Fibroblast of peridontal ligament (primary cell): ENCODE results near the gene KCNMB1.
"Not testable (repeated sequence)": the region's sequence is repeated elsewhere in the genome, so short reads cannot be mapped to it uniquely, and the experiment has no call there.

Experiments
- DNase-seq: peaks from one replicate; pipeline ENCODE4 v3.0.0-alpha.2; 2010; ENCODE audit errors: extremely low read depth

The KCNMB1 gene

DNA sequence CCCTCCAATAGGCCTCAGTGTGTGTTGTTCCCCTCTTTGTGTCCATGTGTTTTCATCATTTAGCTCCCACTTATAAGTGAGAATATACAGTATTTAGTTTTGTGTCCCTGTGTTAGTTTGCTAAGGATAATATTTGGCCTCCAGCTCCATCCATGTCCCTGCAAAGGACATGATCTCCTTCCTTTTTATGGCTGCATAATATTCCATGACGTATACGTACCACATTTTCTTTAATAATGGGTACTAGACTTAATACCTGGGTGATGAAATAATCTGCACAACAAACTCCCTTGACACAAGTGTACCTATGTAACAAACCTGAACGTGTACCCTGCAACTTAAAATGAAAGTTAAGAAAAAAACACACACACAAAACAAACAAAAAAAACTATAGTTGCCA is 12.6 kb downstream of the KCNMB1 start:
- not testable (repeated sequence) for DNase-seq

DNA sequence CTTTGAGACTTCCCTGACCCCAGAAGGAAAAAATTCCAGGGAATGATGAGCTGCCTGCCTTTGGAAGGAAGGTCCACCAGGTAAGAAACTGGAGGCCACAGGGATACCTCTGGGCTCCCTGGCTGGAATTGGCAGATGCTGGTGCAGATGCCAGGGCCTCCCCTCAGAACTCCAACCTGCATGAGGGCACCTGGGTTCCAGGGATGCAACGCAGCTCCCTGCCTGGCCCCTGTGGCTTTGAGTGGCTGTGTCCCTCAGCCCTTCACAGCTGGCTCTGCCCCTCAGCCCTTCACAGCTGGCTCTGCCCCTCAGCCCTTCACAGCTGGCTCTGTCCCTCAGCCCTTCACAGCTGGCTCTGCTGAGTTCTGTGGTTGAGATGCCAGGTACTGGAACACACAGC is 13.9 kb downstream of the KCNMB1 start:
- DNase-seq: no peak

DNA sequence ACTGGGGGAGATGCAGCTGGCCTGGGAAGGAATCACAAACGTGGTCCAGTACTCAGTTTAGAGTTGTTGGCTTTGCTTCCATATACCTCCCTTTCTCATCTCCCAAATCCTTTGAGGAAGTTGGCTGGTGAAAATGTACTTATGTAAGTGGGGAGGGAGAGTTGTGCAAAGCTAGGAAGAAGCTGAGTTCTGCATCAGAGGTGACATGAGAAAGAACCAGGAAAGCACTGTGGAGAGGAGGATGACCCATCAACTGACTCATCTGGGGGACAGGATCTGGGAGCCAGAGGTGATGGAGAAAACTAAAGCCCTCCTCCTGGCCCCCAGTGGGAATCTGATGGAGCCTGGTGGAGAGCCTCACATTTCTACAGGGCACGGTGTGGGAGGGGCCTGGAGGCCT is 16.2 kb downstream of the KCNMB1 start:
- no peak for DNase-seq

DNA sequence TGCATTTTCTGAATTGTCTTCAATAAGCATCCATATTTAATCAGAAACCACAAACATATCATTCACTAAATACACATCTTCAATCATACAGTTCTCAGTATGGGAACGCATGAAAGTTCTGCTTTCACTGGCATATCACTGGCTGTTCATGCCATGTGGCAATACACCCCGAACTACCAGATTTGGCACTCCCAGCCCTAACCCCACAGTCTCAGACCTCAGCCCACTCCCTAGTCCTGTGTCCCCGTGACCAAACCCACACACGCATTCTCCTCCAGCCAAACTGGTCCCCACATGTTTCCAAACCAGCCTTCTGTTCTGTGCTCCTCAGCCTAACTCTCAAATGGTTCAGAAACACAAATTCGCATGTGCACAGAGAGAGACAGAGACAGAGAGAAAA is 20.6 kb downstream of the KCNMB1 start:
- no peak for DNase-seq

DNA sequence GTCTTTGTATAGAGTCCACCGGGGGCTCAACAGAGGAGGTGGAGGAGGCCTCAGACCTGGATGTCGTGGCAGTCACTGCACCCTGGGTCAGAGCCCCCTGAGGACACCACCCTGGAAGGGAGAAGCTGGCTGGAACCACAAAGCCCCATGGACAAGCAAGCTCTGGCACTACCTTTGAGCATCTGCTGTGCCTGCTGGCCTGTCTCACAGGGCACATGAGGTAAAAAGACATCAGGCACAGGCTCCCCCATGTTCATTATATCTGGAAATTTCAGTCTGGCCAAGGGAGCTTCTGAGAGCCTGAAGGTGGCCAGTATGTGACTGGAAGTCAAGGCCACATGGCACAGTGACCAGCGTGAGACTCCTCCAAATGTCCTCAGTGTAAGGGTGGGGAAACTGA is 22.9 kb downstream of the KCNMB1 start:
- DNase-seq: no peak

DNA sequence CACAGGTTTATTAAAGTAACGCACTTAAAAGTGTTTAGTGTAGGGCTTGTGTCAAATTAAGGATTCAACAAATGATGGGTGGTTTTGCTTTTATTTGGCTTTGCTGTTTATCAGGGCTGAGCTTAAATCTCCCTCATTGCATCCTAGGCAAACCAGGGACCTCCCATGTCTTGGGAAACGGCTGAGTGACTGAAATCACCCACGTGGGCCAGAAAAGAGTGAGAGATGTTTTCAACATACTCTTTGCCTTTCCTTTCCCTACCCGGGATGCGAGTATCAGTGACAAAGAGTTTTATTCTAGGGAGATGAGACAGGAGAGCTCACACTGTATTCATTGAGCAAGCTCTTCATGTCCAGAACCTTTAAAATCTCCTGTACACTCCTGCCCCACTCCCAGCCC is 23.3 kb downstream of the KCNMB1 start:
- no peak for DNase-seq

DNA sequence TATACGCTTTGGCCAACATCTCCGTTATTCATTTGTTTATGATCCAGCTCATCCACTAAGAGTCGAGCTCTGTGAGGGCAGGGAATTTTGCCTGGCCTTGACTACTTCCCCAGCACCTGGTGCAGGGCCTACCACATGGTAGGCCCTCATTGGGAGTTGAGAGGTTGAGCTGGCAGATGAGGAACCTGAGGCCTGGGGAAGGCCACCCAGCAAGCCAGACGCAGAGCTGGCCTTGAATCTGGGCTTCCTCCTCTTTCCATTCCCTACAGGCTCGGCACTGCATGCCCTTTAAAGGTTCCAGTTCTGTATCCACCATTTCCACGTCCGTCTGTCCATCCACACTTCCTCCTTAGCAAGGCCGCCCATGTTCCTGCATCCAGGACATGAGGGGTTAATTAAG is 24.2 kb downstream of the KCNMB1 start:
- no peak for DNase-seq

DNA sequence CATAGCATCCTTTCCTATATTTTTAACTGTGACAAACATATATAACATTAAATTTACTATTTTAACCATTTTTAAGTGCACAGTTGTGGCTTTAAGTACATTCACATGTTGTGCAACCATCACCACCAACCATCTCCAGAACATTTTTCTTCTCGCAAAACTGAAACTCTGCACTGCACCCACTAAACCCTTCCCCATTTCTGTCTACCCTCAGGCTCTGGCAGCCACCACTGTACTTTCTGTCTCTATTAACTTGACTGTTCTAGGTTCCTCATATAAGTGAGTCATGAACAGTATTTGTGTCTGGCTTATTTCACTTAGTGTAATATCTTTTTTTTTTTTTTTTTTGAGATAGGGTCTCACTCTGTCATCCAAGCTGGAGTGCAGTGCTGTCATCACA is 25.5 kb downstream of the KCNMB1 start:
- DNase-seq: no peak

DNA sequence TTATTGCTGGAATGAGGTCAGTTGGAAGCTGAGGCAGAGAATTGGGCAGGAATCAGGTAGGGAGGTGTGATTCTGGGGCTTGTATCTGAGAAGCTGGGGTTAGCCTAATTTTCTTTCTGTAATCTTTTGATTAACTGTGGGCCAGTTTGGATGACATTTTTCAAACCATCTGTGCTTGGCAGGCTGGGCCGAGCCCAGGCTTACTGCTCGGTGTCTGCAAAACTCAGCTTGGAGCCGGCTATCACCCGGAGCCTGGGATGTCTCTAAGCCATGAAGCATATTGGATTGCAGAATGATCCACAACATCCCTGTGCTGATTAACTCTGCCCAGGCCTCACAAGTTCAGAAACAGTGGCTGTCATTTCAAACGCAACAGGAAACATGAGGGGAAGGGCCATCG is 26.5 kb downstream of the KCNMB1 start:
- no peak for DNase-seq

DNA sequence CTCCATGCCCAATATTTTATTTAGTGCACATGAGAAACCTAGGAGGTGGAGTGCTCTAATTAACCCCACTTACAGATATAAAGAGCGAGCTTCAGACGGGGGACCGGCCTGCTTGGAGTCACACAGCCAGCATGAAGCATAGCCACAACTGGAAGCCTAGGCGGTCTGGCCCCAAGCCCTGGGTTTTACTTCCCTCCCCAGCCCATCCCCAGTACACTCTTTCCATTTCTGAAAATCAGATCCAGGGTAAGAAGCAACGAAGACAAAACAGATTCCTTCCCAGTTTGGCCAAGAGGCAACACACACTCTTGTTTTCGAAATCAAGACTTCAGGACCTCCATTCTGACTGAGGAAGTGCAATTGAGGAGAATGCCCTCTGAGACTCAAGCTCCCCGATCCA is 27.1 kb downstream of the KCNMB1 start:
- DNase-seq: no peak

DNA sequence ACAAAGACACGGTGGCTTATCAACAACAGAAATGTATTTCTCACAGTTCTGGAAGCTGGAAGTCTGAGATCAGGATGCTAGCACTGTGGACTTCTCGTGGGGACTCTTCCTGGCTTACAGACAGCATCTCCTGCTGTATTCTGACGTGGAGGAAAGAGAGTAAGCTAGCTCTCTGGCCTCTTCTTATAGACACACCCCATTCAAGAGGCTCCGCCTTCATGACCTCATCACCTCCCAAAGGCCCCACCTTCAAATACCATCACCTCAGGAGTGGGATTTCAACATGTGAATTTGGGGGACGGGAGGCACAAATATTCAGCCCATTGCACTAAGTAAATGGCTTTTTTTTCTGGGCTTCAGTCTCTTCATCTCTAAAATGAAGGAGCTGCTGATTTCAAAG is 27.6 kb downstream of the KCNMB1 start:
- no peak for DNase-seq

DNA sequence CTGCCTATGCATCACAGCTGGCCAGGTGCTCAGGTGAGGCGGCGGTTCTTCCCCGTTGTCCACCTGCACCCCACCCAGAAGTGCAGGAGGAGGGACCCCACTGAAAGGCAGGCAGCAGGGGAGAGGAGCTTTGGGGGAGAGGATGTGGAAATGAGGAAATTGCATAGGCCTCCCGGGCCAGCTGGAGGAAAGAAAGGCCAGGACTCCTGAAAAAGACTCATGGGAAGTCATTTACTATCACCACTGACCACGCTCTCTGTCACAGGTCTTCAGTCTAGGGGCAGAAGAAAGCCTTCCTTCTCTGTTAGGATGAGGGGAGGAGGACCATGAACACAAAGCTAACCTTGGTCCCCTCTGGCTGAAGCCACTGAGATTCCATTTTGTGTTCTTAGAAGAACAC is 28.1 kb downstream of the KCNMB1 start:
- DNase-seq: no peak

DNA sequence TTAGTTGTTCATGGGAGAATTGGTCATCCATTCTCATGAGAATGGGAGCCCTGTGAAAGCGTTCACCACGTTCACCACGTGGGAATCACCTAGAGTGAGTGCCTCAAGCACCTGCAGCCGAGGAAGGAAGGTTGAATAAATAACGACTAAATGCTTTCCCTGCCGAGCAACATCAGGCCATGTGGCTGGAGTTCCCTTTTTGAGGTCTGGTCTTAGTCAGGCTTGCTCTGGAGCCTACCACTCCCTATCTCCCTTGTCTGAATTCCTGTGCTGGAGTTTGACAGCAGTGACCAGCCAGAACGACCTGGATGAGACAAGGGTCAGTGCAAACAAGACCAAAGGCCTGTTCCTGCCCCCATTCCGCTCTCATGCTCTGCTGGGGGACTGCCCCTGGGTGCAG is 28.5 kb downstream of the KCNMB1 start:
- DNase-seq: no peak

DNA sequence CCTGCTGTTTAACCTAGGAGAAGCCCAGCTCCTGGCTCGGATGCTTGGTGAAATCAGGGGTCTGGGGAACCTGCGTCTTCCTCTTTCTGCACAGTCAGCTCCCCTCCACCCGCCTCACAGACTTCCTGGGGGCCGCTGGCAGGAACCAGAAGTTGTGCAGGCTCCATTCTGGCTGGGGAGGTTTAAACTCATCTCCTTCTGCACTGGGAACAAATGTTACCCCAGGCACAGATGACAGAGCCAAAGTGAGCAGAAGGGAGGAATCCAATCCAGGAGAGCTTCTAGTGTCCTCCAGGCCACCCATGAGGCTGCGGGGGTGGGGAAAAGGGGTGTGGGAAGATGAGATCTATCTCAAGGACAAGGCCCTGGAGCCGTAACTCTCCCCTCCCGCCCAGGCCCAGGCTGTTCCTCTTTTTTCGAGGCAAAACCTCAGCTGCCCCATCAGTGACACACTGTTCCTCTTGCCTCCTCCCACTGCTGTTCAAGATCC is 31.2 kb downstream of the KCNMB1 start:
- no peak for DNase-seq

DNA sequence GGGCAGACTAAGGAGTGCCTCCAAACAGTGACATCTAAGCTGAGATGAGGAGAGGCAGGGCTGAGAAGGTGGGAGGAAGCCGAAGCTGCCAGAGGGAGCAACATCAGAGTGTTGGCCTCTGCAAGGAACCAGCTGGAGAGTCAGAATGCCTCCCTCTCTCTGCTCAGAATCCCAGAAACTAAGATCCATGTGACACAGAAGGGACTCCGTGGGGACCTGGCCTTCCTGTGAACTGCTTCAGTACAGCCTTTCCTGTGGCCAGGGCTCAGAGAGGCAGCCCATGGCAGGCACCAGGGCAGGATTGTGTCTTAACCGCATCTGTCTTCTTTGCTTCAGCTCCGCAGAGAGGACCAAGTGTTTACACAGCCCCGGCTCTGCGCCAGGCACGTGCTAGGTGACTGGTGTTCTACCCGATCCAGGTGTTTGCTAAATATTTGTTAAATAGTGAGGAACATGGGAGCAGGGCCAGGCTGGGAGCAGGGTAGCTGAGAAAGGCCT is 33.5 kb downstream of the KCNMB1 start:
- no peak for DNase-seq

DNA sequence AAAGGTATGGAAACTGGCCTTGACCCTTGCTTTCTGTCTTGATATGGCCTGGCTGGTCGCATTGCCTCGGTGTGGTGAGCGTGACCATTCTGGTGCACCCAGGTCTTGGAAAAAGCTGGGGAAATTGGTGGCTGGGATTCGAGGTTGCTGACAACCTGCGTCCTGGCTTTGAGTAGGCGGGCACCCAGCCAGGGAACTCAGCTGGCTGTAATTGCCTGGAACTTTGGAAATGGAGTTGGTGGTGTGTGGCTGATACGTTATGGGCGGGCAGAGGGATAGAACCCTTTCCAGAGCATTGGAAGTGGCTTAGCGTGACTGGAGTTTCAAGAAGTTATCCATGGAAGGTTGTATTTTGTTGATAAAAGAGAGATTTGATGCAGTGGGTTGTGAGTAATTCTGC is 35.2 kb downstream of the KCNMB1 start:
- no peak for DNase-seq

DNA sequence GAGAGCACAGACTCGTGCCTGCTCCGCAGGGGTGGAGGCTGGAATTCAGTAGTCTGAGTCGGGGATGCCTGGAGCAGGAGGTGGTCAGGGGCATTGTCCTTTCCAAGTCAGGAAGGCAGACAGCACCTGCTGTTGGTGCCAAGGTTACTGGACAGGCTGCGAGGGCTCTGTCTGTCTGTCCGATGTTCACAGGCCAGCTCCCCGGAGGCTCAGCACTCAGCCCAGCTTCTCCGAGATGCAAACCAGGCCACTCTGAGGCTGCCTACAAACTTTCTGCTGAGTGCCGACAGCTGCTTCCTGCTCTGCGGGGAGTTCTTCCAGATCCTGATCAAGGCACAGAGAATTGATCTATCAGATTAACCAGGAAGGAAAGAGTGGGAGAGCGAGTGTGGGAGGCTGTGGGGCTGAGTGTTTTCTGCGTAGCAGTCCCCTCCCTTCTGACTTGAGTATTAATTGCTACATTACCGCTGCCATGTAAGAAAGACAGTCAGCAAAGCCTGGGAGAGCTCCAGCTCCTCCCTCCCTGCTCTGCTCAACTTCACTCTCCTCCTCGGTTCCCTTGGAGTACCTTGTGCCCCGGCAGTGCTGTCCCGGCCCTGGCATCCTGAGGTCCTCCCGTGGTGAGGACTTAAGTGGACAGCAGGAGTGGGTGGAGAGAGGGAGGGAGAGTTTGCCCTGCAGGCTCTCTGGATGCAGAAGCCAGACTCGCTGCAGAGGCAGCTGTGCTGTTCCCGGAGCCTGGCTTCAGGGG is 36.0 kb downstream of the KCNMB1 start:
- DNase-seq: no peak

DNA sequence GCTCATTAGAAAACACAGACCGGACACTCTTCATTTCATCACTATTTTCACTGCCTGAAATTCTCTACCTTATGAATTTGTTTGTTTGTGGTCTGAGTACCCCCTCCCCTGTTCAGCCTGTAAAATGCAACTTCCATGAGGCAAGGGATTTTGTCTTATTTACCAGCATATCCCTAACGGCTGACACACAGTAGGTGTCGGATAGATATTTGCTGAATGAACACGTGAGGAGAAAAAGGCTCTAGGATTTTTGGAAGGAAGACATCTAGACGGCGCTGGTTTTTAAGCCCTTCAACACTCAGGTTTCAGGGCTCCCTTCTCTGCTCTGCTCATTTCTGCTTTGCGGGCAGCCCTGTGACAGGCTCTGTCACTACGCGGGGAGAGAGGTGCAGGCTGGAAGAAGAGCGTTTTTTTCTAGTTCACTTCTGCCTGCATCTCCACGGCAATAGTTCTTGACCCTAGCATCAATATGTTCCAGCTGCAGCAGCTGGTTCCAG is 41.0 kb downstream of the KCNMB1 start:
- no peak for DNase-seq

DNA sequence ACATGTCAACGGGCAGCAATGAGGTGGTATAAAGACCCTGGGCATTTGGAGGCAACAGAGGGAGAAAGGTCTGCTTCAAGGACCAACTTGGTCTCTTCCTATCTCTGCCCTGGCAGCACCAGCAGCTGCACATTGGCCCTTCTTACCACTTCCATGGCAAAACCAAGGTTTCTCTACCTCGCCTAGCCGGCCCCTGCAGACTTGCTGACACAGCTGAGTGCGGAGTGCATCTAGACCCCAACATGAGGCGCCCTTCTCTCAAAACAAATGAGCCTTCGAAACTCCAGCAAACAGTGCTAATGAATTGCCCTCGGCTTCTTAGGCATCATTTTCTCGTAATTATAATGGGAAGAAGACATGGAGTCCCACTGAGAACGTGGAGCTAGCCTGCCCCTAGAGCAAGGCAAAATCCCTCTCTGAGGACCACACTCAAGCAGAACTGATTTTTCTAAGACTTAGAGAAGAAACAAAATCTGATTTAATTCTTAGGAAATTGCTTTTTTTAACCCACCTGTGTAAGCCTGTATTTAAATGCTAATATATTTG is 42.1 kb downstream of the KCNMB1 start:
- no peak for DNase-seq

DNA sequence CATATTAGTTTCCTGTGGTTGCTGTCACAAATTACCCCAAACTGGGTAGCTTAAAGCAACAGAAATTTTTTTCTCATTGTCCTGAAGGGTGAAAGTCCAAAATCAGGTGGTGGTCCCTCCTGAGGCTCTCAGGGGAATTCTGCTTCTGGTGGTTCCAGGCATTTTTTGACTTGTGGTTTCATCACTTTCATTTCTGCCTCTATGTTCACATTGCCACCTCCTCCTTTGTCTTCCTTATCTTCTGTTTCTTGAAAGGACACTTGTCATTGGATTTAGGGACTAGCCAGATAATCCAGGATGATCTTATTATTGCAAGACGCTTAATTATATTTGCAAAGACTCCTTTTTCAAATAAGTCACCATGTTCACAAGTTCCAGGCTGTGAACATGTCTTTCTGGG is 43.2 kb downstream of the KCNMB1 start:
- DNase-seq: no peak

DNA sequence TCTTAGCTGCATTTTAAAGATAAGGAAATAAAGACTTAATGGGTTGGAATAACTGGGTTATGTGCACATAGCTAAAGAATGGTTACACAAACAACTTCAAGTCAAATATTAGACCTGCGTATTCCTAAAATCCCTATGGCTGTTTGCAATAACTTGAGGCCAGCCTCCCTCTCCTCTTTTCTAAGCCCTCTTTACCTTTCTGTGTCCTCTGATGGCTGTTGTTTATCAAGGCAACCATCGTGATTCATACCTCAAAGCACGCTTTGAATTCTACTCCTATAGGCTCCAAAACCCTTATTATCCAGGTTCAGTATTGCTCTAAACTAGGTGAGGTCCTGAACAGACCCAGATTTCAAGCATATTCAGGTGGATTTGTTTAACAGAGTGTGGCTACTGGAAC is 46.0 kb downstream of the KCNMB1 start:
- no peak for DNase-seq

DNA sequence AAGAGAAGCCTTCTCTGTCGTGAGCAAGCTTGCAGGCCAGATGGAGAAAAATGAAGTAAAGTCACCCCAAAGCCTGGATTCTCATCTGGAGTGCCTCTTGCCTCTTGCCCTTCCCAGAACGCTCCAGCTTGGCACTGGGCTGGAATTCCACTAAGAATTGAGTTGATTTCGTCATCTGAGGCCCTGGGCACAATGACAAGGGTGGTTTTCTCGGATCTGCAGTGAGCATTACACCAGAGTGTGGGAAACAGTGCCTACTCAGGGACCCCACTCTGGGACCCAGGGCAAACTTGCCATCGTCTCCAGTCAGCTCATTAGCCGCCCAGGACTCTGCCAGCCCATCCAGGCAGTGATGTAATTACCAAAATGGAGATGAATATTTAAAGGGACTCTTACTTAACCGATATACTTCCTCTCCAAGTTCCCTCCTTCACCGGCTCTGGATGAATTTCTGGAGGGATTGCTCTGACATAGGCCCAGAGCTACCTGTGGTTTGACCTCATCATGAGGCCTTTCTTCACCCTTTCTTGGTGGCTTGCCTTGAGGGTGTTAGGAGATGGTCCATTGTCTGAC is 46.9 kb downstream of the KCNMB1 start:
- no peak for DNase-seq

DNA sequence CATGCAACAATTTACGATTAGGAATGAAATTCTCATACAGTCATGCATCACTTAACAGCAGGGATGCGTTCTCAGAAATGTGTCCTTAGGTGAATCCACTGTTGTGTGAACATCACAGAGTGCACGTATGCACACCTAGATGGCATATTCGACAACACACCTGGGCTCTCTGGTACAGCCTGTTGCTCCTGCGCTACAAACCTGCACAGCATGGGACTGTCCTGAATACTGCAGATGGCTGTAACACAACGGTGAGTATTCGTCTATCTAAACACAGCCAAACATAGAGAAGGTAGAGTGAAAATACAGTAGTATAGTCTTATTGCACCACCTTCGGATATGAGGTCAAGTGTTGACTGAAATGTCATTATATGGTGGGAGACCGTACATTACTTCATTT is 47.6 kb downstream of the KCNMB1 start:
- DNase-seq: no peak
